ENCODE measurements around the gene FAM53A.

GRCh38 chr4:1622238-1622637 is 61.9 kb downstream of the FAM53A start:
- TF ChIP-seq, protein P1, sequence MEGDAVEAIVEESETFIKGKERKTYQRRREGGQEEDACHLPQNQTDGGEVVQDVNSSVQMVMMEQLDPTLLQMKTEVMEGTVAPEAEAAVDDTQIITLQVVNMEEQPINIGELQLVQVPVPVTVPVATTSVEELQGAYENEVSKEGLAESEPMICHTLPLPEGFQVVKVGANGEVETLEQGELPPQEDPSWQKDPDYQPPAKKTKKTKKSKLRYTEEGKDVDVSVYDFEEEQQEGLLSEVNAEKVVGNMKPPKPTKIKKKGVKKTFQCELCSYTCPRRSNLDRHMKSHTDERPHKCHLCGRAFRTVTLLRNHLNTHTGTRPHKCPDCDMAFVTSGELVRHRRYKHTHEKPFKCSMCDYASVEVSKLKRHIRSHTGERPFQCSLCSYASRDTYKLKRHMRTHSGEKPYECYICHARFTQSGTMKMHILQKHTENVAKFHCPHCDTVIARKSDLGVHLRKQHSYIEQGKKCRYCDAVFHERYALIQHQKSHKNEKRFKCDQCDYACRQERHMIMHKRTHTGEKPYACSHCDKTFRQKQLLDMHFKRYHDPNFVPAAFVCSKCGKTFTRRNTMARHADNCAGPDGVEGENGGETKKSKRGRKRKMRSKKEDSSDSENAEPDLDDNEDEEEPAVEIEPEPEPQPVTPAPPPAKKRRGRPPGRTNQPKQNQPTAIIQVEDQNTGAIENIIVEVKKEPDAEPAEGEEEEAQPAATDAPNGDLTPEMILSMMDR (conservative IDR thresholded peaks at IDR 0.05; ENCODE audit: low read length) = no peak
- no peak for TF ChIP-seq EZH2phosphoT487 (IDR thresholded peaks at IDR 0.05; ENCODE audit: borderline replicate concordance, low read depth, low read length)
